ENCODE measurements around the gene RNF227.

RNF227 gene

GRCh38 chr17:7887482-7888183 is 28.5 kb downstream of the RNF227 start:
- peak; percentile 79 to 92 (median 84) for DNase-seq

- DNase-seq, result no peak
Measured at GRCh38 chr17:7887038-7887481, 29.0 kb downstream of the RNF227 start.

- DNase-seq, result no peak
Measured at GRCh38 chr17:7886227-7887037, 29.7 kb downstream of the RNF227 start.

GRCh38 chr17:7885367-7886226 is 30.5 kb downstream of the RNF227 start:
- DNase-seq, result peak in 2 of 3 donors; percentile 34 to 66

- DNase-seq, result no peak
Measured at GRCh38 chr17:7884581-7885366, 31.3 kb downstream of the RNF227 start.

GRCh38 chr17:7883781-7884386 is 32.2 kb downstream of the RNF227 start:
- DNase-seq, result no peak

GRCh38 chr17:7882629-7883028 is 33.5 kb downstream of the RNF227 start:
- DNase-seq, result no peak

- no peak for DNase-seq
Measured at GRCh38 chr17:7882068-7882467, 34.0 kb downstream of the RNF227 start.

GRCh38 chr17:7881276-7882054 is 34.6 kb downstream of the RNF227 start:
- DNase-seq, result no peak

GRCh38 chr17:7880076-7880868 is 35.8 kb downstream of the RNF227 start:
- no peak for DNase-seq

- DNase-seq, result no peak
Measured at GRCh38 chr17:7878234-7878633, 37.9 kb downstream of the RNF227 start.

- no peak for DNase-seq
Measured at GRCh38 chr17:7875804-7876370, 40.2 kb downstream of the RNF227 start.

GRCh38 chr17:7873051-7873450 is 43.0 kb downstream of the RNF227 start:
- peak in 2 of 3 donors; percentile 38 to 43 for DNase-seq

- DNase-seq, result peak in 2 of 3 donors; percentile 61
Measured at GRCh38 chr17:7867881-7868329, 48.2 kb downstream of the RNF227 start.

- peak in 1 of 3 donors; percentile 26 for DNase-seq
Measured at GRCh38 chr17:7864995-7865650, 51.0 kb downstream of the RNF227 start.

- DNase-seq, result peak in 1 of 3 donors; percentile 11
Measured at GRCh38 chr17:7864384-7864783, 51.7 kb downstream of the RNF227 start.

Data from suppressor macrophage treated with lipopolysaccharide for 1 hour (primary cell).